Pancreas (tissue), 10 donors: ENCODE measurements around the gene FAM234A. TPM values are rescaled to one million over a fixed set of nuclear protein-coding genes. Genes with fewer than 3 reads are reported as not detected.

Experiments
- ATAC-seq, 4 donors: fragments of 200-7000 bp; cut with Tn5 transposase; one replicate each; pipeline versions ENCODE4 v1.8.0 to v1.9.1; 2020; ENCODE audit warnings: mild to moderate bottlenecking in 4 of 4, moderate library complexity in 4 of 4
- DNase-seq, 6 donors: peaks; one replicate each; pipeline ENCODE4 v3.0.0-alpha.2; 2020
- FAIRE-seq: peaks from 2 replicates; lab custom pipeline; 2012; peaks lifted over from hg19 to GRCh38; lab: Jason Lieb, UNC
- H3K27ac ChIP-seq, 4 donors: fragments of 200-600 bp; sonication (generic); 1 replicate in 3 of 4; 2 replicates in 1 of 4; pipeline versions ENCODE4 v1.5.0 to v1.8.0; 2020
- H3K27me3 ChIP-seq, 4 donors: fragments of 200-600 bp; one replicate each; pipeline ENCODE4 v1.8.0; 2021
- H3K36me3 ChIP-seq, 3 donors: fragments of 200-600 bp; sonication (generic) in 1 of 3; one replicate each; pipeline versions ENCODE4 v1.5.0 to v1.8.0; 2020 to 2021
- H3K4me1 ChIP-seq, 3 donors: fragments of 200-600 bp; one replicate each; pipeline ENCODE4 v1.8.0; 2021
- H3K4me3 ChIP-seq, 4 donors: fragments of 200-600 bp; sonication (generic) in 2 of 4; one replicate each; pipeline versions ENCODE4 v1.5.0 to v1.8.0; 2020 to 2021
- H3K9me3 ChIP-seq, 4 donors: fragments of 200-600 bp; one replicate each; pipeline ENCODE4 v1.8.0; 2021
- CTCF ChIP-seq, 4 donors: fragments of 200-600 bp; sonication (generic) in 3 of 4; IDR thresholded peaks; one replicate each; pipeline versions ENCODE4 v1.5.0 to v1.8.0; 2021; ENCODE audit warnings: antibody characterized with exemption in 4 of 4
- WGBS, 2 donors: extraction: QIAGEN DNeasy Blood & Tissue Kit; methylation state at CpG; one replicate each; pipeline ENCODE4 v1.1.7; 2013; 5-methylcytosine and 5-hydroxymethylcytosine counted together
- intact Hi-C, 3 donors: fragments of 100-400 bp; cut with DNase I; formaldehyde crosslinking; loops; one replicate each; pipeline versions ENCODE4 v1.11.1 to v1.14.2; 2022
- polyA plus RNA-seq, 2 donors: library from polyadenylated mRNA; stranded (reverse); fragments of 200-250 nt; gene quantifications; one replicate each; pipeline ENCODE4 v1.2.3, GENCODE V29; 2013
- total RNA-seq, 6 donors: library from RNA; stranded (reverse); fragmentation: NEBNext Ultra II Directional in 4 of 6; extraction: Animal tissue kit (Norgen Biotek cat#: 25700) in 4 of 6; gene quantifications; one replicate each; pipeline versions ENCODE4 v1.2.1 to v1.2.4, GENCODE V29; 2021 to 2023
- donor health status: healthy with polysubstance abuse.
- donor health status: DM: no; HTN: no; CAD: no; lungs with moderate emphysema.
- donor health status: DM: no; HTN: no; CAD: no.
- donor health status: control.
- donor health status: control.
- donor health status: Bipolar disorder and iron deficiency.
- donor health status: DM: yes; HTN: yes; CAD: no.
- donor health status: DM: no; HTN: no; CAD: no.
- donor health status: DM: no; HTN: no; CAD: no.
- donor health status: DM: yes; HTN: yes; CAD: no.

The FAM234A gene
- total and polyA plus RNA-seq, 8 donors, result 34.2 to 51.2 (median 40.4) TPM

- H3K27me3 ChIP-seq, result no peaks in the 10 kb centered on the region
- peaks cover 0 to 14% (median 0%) of the 10 kb centered on the region in 3 donors for H3K36me3 ChIP-seq
- no peaks in the 10 kb centered on the region for H3K9me3 ChIP-seq
- no peak for TF ChIP-seq CTCF (IDR thresholded peaks at IDR 0.05)
- no peak for FAIRE-seq
- intact Hi-C loops, result no loop called here
- no peak overlapping the region for H3K27ac ChIP-seq
- peak in 3 of 6 donors; percentile 30 to 73 (median 47) for DNase-seq
- 69 to 77% methylated on average over 32 to 33 of the region's 33 CpGs for WGBS, 2 donors
- no peak overlapping the region for H3K4me3 ChIP-seq
- H3K4me1 ChIP-seq, result no peaks in the 10 kb centered on the region
- no peak for ATAC-seq
Observed at GRCh38 chr16:287981-288920, 53.6 kb downstream of the FAM234A start.

GRCh38 chr16:289395-289997, 54.9 kb downstream of the FAM234A start:
- ATAC-seq (peak in 3 of 4 donors; percentile 7 to 57 (median 23)), FAIRE-seq (no peak), DNase-seq (peak in 4 of 6 donors; percentile 50 to 78 (median 60))
- no peaks in the 10 kb centered on the region for H3K27me3 ChIP-seq
- WGBS, 2 donors, result 69 to 79% methylated on average over 22 of the region's 22 CpGs
- no peak overlapping the region for H3K4me3 ChIP-seq
- intact Hi-C loops, result no loop called here
- H3K27ac ChIP-seq, result no peak overlapping the region
- no peak for TF ChIP-seq CTCF (IDR thresholded peaks at IDR 0.05)
- H3K36me3 ChIP-seq, result peaks cover 0 to 14% (median 0%) of the 10 kb centered on the region in 3 donors
- H3K9me3 ChIP-seq, result no peaks in the 10 kb centered on the region
- no peaks in the 10 kb centered on the region for H3K4me1 ChIP-seq

- Histone ChIP-seq H3K4me3 (no peak overlapping the region), H3K9me3 (no peaks in the 10 kb centered on the region), H3K27ac (no peak overlapping the region), H3K36me3 (peaks cover 0 to 14% (median 0%) of the 10 kb centered on the region in 3 donors), H3K27me3 (no peaks in the 10 kb centered on the region), H3K4me1 (no peaks in the 10 kb centered on the region)
- no peak for FAIRE-seq
- intact Hi-C loops, result no loop called here
- no peak for TF ChIP-seq CTCF (IDR thresholded peaks at IDR 0.05)
- peak in 3 of 4 donors; percentile 33 to 60 (median 38) for ATAC-seq
- DNase-seq, result peak in 4 of 6 donors; percentile 67 to 83 (median 70)
- WGBS, 2 donors, result 54 to 66% methylated on average over 25 of the region's 25 CpGs
Observed at GRCh38 chr16:290015-290680, 55.5 kb downstream of the FAM234A start.

GRCh38 chr16:290681-291405, 56.2 kb downstream of the FAM234A start:
- peak in 3 of 6 donors; percentile 39 to 83 (median 49) for DNase-seq
- no peak for TF ChIP-seq CTCF (IDR thresholded peaks at IDR 0.05)
- intact Hi-C loops, result no loop called here
- no peak for FAIRE-seq
- ATAC-seq, result peak in 2 of 4 donors; percentile 3 to 4
- Histone ChIP-seq H3K9me3 (no peaks in the 10 kb centered on the region), H3K36me3 (peaks cover 0 to 14% (median 0%) of the 10 kb centered on the region in 3 donors), H3K27me3 (no peaks in the 10 kb centered on the region), H3K27ac (no peak overlapping the region), H3K4me3 (no peak overlapping the region), H3K4me1 (no peaks in the 10 kb centered on the region)
- 84 to 86% methylated on average over 50 of the region's 50 CpGs for WGBS, 2 donors
